Germinal center (tissue), 1 donor: ENCODE results near the gene UGT1A4.
"Not testable (repeated sequence)": the region's sequence is repeated elsewhere in the genome, so short reads cannot be mapped to it uniquely, and the experiment has no call there.

Source experiments
- DNase-seq: peaks from one replicate; pipeline ENCODE4 v3.0.0; 2012; ENCODE audit warnings: mixed read lengths, low spot score

UGT1A4 gene

GRCh38 chr2:233750689-233751088 is 32.2 kb downstream of the UGT1A4 start:
- not testable (repeated sequence) for DNase-seq

DNA sequence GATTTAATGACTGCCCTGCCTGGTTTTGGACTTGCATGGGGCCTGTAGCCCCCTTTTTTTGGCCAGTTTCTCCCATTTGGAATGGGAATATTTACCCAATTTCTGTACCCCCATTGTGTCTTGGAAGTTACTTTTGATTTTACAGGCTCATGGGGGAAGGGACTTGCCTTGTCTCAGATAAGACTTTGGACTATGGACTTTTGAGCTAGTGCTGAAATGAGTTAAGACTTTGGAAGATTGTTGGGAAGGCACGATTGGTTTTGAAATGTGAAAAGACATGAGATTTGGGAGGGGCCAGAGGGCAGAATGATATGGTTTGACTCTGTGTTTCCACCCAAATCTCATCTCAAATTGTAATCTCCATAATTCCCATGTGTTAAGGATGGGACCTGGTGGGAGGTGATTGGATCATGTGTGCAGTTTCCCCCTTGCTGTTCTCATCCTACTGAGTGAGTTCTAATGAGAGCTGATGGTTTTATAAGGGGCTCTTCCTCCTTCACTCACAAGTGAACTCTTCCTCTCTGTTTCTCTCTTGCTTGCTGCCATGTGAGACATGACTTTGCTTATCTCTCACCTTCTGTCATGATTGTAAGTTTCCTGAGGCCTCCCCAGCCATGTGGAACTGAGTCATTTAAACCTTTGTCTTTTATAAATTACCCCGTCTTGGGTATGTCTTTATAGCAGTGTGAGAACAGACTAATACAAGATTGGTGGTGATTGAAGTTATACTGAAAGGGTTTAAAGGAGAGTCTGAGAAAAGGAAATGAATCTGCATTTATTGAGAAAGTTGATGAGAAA is 32.9 kb downstream of the UGT1A4 start:
- not testable (repeated sequence) for DNase-seq

- no peak for DNase-seq
Observed at GRCh38 chr2:233754872-233755611, 36.5 kb downstream of the UGT1A4 start.

GRCh38 chr2:233756429-233757081 is 38.0 kb downstream of the UGT1A4 start:
- no peak for DNase-seq

DNA sequence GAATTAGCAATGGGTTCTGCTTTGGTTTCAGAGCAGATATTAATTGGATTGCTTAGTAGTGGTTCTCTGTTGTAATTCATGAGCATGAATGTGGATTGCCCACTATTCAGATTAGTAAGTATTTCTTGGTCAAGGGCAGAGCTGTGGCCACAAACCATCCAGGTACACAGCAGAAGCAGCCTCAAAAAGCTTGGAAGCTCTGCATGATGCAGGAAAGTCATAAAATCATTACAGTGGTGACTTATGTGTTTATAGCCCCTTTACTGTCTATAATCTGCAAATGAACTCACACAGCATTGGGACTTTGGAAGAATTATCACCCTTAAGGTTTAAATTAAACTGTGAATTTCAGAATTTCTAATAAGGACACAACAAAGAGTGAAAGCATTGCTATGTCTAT is 39.6 kb downstream of the UGT1A4 start:
- DNase-seq, result no peak

DNA sequence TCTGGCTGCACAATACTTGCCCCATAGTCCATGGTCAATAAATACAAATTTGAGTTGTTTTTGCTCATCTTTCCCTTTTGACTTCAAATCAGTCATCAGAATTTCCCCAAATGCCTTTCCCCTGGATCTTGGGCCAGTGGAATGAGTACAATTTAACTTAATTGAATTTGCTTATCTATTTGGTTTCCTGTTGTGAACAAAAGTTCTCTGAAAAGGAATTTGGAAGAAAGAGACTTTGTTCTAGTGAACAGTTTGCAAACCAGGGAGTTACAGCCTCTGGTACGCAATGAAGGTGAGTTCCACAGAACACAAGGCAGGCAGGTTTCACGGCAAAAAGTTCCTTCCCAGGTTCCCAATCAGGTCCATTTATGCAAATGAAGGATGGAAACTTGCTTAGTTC is 40.3 kb downstream of the UGT1A4 start:
- no peak for DNase-seq

GRCh38 chr2:233760043-233760442 is 41.5 kb downstream of the UGT1A4 start, which contains the start of gene UGT1A1:
Gene UGT1A1, plus strand, starts transcription at chr2:233760270. Its CDS starts 18 bp downstream, at chr2:233760288.
- no peak for DNase-seq

- DNase-seq, result no peak
Observed at GRCh38 chr2:233761040-233761769, 42.7 kb downstream of the UGT1A4 start.

GRCh38 chr2:233764264-233764663 is 45.7 kb downstream of the UGT1A4 start:
- no peak for DNase-seq

DNA sequence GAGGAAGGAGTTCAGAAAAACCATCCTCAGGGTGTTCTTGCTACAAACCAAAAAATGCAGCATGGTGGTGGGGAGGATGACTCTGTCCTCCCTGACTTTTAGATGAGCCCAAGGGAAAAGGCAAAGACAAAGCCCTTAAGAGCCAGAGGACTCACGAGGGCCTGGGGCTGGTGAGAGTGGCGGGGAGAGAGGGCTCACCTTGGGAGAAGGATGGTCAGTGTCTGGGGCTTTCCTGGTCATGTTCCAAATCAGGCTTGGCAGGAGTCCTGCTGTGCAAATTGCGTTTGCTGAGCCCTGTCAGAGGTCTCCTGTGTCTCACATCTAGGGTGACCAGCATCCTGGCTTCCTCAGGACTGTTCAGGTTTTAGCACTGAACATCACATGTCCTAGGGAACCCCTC is 46.2 kb downstream of the UGT1A4 start:
- no peak for DNase-seq

DNA sequence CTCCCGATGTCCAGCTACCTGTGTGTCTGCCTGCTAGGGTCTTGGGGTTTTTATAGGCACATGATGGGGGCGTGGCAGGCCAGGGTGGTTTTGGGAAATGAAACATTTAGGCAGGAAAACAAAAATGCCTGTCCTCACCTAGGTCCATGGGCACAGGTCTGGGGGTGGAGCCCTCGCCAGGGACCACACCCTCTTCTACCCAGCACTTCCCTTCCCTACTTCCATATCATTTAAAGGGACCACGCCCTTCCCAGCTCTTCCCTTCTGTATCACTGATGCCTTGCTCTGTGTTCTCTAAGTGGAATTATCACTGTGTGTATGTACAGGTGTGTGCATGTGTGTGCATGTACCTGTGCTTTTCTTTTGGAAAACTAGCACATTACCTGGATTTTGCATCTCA is 47.9 kb downstream of the UGT1A4 start:
- no peak for DNase-seq

DNA sequence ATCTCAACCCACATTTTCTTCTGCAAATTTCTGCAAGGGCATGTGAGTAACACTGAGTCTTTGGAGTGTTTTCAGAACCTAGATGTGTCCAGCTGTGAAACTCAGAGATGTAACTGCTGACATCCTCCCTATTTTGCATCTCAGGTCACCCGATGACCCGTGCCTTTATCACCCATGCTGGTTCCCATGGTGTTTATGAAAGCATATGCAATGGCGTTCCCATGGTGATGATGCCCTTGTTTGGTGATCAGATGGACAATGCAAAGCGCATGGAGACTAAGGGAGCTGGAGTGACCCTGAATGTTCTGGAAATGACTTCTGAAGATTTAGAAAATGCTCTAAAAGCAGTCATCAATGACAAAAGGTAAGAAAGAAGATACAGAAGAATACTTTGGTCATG is 49.5 kb downstream of the UGT1A4 start:
- DNase-seq, result no peak

DNA sequence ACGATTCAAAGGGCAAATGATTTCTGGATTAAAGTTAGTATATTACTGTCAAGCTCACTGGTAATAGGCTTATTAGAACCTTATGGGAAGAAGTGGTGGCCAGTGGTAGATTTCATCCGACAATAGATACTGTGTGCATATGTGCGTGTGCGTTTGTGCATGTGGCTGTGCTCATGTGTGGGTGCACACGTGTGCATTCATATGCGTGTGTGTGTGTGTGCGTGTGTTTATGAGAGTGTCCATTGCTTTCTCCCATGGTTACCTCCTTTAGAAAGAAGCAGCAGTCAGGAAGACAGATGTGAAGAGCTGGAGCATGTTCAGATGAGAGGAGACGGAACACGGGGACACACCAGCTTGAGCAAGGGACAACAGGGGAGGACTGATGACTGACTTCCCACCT is 50.7 kb downstream of the UGT1A4 start:
- DNase-seq, result no peak

GRCh38 chr2:233772153-233772552 is 53.6 kb downstream of the UGT1A4 start:
- no peak for DNase-seq

- no peak for DNase-seq
Observed at GRCh38 chr2:233772583-233772982, 54.0 kb downstream of the UGT1A4 start.

- DNase-seq, result no peak
Observed at GRCh38 chr2:233773854-233774253, 55.3 kb downstream of the UGT1A4 start.

GRCh38 chr2:233775414-233775813 is 56.9 kb downstream of the UGT1A4 start:
- DNase-seq, result no peak

GRCh38 chr2:233778030-233778429 is 59.5 kb downstream of the UGT1A4 start, which contains the start of gene MROH2A:
Gene MROH2A, plus strand, starts transcription at chr2:233778330. Its CDS starts 1,029 bp downstream, at chr2:233779359.
- DNase-seq, result no peak

GRCh38 chr2:233779722-233780121 is 61.2 kb downstream of the UGT1A4 start:
- no peak for DNase-seq

DNA sequence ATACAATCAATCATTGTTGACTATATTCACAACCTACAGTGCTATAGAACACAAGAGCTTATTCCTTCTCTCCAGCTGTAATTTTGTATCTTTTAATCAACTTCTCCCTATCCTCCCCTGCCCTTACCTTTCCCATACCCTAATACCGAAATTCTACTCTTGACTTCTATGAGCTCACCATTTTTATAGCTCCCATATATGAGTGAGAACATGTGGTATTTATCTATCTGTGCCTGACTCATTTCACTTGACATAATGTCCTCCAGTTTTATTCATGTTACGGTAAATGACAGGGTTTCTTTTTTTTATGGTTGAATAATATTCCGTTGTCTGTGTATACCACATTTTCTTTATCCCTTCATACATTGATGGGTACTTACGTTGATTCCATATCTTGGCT is 62.2 kb downstream of the UGT1A4 start:
- no peak for DNase-seq

DNA sequence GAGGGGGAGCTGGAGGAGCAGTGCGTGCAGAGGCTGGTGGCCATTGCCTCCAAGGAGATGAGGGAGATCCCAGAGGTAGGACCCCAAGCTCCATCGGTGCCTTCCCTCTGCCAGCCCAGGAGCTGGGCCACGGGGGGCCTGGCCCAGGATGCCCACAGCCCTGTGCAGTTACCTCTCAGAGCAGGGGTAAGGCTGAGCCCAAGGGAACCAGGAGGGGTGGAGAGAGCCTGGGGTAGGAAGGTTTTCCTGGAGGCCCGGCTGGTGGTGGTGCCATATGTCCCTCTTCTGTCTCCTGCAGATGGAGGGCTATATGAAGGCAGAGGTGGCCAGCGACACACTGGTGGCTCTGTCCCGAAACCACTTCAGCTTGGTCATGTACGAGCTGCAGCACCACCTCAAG is 71.0 kb downstream of the UGT1A4 start:
- DNase-seq, result no peak
